ENCODE results near the gene LY6G6D.
A peak's percentile ranks its signal among the peaks of the same experiment; 100 is the strongest.

The LY6G6D gene

DNA sequence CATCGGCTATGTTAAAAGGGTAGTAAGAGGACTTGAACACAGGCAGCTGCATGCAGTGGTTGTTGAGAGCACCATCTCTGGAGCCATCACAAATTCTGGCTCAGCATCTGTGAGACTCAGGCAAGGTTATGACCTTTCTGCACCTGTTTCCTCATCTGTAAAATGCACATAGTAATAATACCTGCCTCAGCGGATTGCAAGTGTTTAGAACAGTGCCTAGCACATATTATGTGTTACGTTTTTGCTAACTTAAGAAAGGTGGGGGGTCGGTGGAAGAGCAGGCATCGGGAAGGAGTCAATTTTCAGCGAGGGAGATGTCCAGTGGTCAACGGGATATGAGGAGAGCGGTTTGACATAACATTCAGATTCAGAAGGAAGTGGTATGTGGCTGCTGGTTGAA is 37.2 kb upstream of the LY6G6D start:
- no peak overlapping the region for H3K27ac ChIP-seq
- TF ChIP-seq CTCF (conservative IDR thresholded peaks at IDR 0.05) = no peak

GRCh38 chr6:31680226-31681134 is 34.7 kb upstream of the LY6G6D start, which contains the start of gene LY6G5C:
TSS of gene LY6G5C (minus strand) at chr6:31681067. CDS start at chr6:31680373, 694 bp downstream.
- peak within 1 kb of the TSS; percentile 78 for H3K27ac ChIP-seq
- TF ChIP-seq CTCF (conservative IDR thresholded peaks at IDR 0.05) = peak; percentile 75

- TF ChIP-seq CTCF (conservative IDR thresholded peaks at IDR 0.05) = no peak
- peak overlapping the region; percentile 78 for H3K27ac ChIP-seq
Measured at GRCh38 chr6:31681135-31681671, 33.9 kb upstream of the LY6G6D start.

DNA sequence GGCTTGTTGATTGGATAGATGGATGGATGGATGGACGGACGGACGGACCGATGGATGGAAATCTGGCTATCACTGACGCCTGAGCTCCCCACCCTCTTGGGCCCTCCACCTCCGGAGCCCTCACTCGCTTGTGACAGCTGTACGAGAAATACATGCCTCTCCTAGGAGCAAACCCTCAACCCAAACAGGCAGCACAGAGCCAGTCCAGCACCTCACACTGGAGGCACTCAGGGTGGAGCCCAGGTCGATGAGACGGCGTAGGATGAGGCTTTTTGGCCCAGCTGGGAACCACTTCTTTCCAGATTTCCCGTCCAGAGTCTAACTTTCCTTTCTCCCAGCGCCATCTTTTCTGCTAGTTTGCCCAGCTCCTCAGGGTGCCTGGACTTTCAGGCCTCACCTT is 31.6 kb upstream of the LY6G6D start:
- no peak overlapping the region for H3K27ac ChIP-seq
- TF ChIP-seq CTCF (conservative IDR thresholded peaks at IDR 0.05) = no peak

- H3K27ac ChIP-seq = no peak overlapping the region
- TF ChIP-seq CTCF (conservative IDR thresholded peaks at IDR 0.05) = no peak
Measured at GRCh38 chr6:31686483-31686882, 28.7 kb upstream of the LY6G6D start.

GRCh38 chr6:31687321-31687720 is 27.8 kb upstream of the LY6G6D start:
- no peak for TF ChIP-seq CTCF (conservative IDR thresholded peaks at IDR 0.05)
- H3K27ac ChIP-seq = no peak overlapping the region

- no peak overlapping the region for H3K27ac ChIP-seq
- no peak for TF ChIP-seq CTCF (conservative IDR thresholded peaks at IDR 0.05)
Measured at GRCh38 chr6:31687860-31688693, 27.1 kb upstream of the LY6G6D start.

All from VCaP (cell line).